PFSK-1 (cell line): ENCODE results near the gene ACOXL.

ENCODE experiments used
- FOXP2 ChIP-seq: optimal IDR thresholded peaks from 2 replicates; pipeline ENCODE3; 2011; ENCODE audit warnings: borderline replicate concordance, control low read depth, inconsistent platforms; ENCODE audit not compliant: insufficient read depth; ENCODE audit errors: extremely low read length, extremely low read depth
- POLR2AphosphoS5 ChIP-seq: IDR thresholded peaks from 2 replicates; pipeline ENCODE4 v1.6.1; 2012; ENCODE audit warnings: low read depth, mild to moderate bottlenecking, control low read depth, low read length, moderate library complexity
- SIN3A ChIP-seq: IDR thresholded peaks from 2 replicates; pipeline ENCODE4 v1.6.1; 2012; ENCODE audit warnings: mild to moderate bottlenecking, low read length, moderate library complexity, borderline replicate concordance; ENCODE audit not compliant: insufficient read depth
- TAF1 ChIP-seq: IDR thresholded peaks from 2 replicates; pipeline ENCODE4 v1.6.1; 2012; ENCODE audit warnings: low read length, control low read depth, borderline replicate concordance; ENCODE audit not compliant: insufficient read depth
- TF ChIP-seq, protein P1 (sequence below), 2 experiments: IDR thresholded peaks; 2 replicates each; pipeline versions ENCODE4 v1.6.1 to v1.8.0; 2011 to 2012; ENCODE audit warnings: low read depth in 2 of 2, low read length in 2 of 2, control low read depth in 1 of 2, inconsistent platforms in 1 of 2, mild to moderate bottlenecking in 1 of 2, moderate library complexity in 1 of 2; ENCODE audit not compliant: insufficient read depth in 1 of 2

Gene ACOXL

DNA sequence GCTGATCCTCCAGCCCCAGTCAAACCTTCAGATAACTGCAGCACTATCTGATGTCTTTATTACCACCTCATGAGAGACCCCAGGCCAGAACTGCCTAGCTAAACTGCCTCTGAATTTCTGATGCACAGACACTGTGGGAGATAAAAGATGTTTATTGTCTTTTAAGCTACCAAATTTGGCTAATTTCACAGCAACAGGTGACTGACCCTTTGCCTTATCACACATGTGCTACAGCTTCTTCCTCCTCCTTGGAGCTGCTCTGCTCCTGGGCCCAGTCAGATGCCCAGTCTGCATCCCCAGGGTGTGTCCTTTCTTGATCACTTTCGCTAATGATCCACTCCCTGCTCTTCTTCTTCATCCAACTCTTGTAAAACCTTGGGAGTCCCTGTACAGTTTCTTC is 19.6 kb upstream of the ACOXL start:
- no peak for TF ChIP-seq POLR2AphosphoS5
- no peak for TF ChIP-seq SIN3A

DNA sequence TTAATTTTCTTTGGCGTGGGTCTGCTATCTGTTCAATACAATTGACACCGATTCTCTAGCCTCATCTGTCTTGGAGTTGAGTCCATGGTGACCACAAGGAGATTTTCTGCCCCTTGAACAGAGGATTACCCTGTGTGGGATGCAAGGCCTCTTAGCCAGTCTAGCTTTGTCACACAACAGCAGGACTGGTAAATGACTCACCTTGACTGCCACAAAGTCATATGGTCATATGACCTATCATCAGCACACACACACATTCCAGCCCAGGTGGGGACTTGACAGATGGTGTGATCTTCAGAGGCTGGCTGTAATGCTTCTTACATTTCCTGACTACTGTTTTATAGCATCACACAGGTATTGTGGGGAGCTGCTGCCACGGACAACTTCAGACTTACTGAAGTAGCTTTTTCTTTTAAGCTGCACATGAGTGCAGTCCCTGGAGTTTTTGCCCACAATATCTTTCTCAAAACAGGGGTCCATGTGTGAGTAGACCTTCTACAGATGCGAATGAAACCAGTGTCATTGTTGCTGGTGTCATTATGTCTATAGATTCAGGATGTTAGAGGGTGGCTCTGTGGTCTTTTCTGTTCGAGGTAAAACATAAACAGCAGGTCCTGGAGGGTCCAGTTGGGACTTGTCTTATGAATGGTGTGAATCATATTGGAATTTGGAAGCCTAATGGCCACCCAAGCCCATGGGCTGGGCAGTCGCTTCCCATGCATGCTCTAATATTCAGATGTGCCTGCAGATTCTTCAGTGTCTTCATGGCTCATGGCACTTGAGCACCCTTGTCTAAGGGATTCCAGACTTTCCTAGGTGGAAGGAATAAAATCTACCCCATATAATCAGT is 18.6 kb upstream of the ACOXL start:
- TF ChIP-seq FOXP2 (no peak), TAF1 (no peak), SIN3A (no peak), POLR2AphosphoS5 (no peak)
- TF ChIP-seq, protein P1, sequence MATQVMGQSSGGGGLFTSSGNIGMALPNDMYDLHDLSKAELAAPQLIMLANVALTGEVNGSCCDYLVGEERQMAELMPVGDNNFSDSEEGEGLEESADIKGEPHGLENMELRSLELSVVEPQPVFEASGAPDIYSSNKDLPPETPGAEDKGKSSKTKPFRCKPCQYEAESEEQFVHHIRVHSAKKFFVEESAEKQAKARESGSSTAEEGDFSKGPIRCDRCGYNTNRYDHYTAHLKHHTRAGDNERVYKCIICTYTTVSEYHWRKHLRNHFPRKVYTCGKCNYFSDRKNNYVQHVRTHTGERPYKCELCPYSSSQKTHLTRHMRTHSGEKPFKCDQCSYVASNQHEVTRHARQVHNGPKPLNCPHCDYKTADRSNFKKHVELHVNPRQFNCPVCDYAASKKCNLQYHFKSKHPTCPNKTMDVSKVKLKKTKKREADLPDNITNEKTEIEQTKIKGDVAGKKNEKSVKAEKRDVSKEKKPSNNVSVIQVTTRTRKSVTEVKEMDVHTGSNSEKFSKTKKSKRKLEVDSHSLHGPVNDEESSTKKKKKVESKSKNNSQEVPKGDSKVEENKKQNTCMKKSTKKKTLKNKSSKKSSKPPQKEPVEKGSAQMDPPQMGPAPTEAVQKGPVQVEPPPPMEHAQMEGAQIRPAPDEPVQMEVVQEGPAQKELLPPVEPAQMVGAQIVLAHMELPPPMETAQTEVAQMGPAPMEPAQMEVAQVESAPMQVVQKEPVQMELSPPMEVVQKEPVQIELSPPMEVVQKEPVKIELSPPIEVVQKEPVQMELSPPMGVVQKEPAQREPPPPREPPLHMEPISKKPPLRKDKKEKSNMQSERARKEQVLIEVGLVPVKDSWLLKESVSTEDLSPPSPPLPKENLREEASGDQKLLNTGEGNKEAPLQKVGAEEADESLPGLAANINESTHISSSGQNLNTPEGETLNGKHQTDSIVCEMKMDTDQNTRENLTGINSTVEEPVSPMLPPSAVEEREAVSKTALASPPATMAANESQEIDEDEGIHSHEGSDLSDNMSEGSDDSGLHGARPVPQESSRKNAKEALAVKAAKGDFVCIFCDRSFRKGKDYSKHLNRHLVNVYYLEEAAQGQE (IDR thresholded peaks at IDR 0.05; ENCODE audit: insufficient read depth in 1 of 2, low read depth in 2 of 2, low read length in 2 of 2), result no peak

DNA sequence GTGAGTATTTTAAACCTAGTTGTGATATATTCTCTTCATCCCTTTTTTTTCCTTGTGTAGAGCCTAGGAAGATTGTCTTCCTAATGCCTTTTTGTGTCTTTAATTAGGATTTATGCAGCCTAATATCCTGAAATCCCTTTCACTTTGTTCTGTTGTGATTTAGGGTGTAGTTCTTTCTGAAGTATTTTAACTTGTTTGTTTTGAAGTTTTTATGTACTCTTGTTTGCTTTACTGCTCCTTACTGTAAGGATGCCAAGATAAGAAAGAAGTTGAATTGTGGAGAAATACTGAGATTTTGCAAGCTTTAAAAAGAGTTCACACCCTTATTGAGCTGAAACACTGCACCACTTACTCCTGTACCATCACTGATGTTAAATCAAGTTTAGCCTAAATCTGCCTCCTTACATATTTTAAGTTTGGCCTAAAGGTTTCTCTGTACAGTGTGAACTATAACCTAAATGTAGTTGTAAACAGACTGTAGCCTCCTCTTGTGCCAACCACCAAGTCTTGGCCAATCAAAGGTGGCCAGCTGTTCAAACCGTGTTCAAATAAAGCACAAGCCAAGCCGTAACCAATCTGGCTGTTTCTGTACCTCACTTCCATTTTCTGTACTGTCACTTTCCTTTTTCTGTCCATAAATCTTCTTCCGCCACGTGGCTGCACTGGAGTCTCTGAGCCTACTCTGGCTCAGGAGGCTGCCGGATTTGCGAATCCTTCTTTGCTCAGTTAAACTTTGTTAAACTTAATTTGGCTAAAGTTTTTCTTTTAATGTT is 17.7 kb upstream of the ACOXL start:
- TF ChIP-seq FOXP2, result no peak
- TF ChIP-seq POLR2AphosphoS5, result no peak
- TF ChIP-seq TAF1, result no peak
- TF ChIP-seq, protein P1 (IDR thresholded peaks at IDR 0.05; ENCODE audit: insufficient read depth in 1 of 2, low read depth in 2 of 2, low read length in 2 of 2), result no peak
- no peak for TF ChIP-seq SIN3A

DNA sequence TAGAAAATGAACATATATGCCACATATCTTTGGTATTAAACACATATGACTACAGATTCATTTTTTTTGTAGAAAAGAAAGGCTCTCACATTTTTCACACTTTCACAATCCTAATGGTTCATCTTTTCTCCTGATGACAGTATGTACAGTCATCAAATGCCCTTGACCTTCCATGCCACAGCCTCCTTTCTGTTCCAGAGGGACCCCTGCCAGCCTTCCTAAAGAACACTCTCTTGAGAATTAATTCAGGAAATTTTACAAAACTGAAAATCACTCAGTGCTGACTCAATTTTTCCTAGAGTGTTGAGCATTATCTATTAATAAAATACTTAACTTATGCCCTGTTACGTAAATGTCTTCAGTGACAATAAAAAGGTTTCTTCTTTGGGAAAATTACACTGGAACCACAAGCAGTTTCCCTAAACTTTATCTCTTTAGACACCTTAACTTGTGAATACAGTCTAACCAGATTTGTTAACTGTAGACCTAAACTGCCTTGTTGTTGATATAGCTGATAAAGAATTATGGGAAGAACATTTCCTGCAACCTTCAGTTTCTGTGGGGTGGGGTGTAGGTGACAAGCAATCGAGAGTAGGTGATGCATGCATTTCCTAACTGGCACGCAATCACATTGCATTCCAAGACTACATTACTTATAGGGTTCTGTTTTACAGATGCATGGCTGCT is 15.3 kb upstream of the ACOXL start:
- no peak for TF ChIP-seq TAF1
- TF ChIP-seq FOXP2, result no peak
- no peak for TF ChIP-seq SIN3A
- TF ChIP-seq POLR2AphosphoS5, result no peak
- TF ChIP-seq, protein P1 (IDR thresholded peaks at IDR 0.05; ENCODE audit: insufficient read depth in 1 of 2, low read depth in 2 of 2, low read length in 2 of 2), result no peak

DNA sequence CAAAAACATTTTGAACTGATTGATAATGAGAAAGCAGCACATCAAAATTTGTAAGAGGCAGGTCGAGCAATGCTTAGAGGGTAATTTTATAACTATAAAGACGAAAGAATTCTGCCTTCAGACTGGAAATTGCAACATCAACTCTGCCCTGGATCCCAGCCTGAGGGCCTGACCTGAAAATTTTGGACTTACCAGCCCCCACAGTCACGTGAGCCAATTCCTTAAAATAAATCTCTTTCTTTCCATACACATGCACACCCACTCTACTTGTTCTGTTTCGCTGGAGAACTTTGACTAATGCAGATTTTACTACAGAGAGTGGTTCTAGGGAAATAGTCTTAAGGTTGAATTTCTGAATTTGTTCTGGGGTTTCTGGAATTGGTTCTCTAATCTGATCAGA is 14.6 kb upstream of the ACOXL start:
- TF ChIP-seq POLR2AphosphoS5 (no peak), FOXP2 (no peak), TAF1 (no peak), SIN3A (no peak)
- TF ChIP-seq, protein P1 (IDR thresholded peaks at IDR 0.05; ENCODE audit: insufficient read depth in 1 of 2, low read depth in 2 of 2, low read length in 2 of 2), result no peak
